Activated naive CD4-positive, alpha-beta T cell treated with anti-CD3 and anti-CD28 coated beads, Interleukin-2, amount 10 ng/mL, durations not matched to agents 7 days and 5 days (primary cell): ENCODE measurements around the gene HCN4.
"Not testable (repeated sequence)": the region's sequence is repeated elsewhere in the genome, so short reads cannot be mapped to it uniquely, and the experiment has no call there.

Experiments used
- CTCF ChIA-PET: fragments of 350-600 bp; sonication (Branson Sonifier 250); formaldehyde crosslinking; loops from one replicate; lab custom pipeline; 2021; ENCODE audit warnings: antibody characterized with exemption; lab: Charles Lee
- DNase-seq: peaks from one replicate; pipeline ENCODE4 v3.0.0-alpha.2; 2020
- H3K27ac Mint-ChIP-seq: one replicate; pipeline ENCODE4 v1.8.0; 2021; ENCODE audit warnings: mild to moderate bottlenecking, moderate library complexity, mixed read lengths
- H3K27me3 Mint-ChIP-seq: one replicate; pipeline ENCODE4 v1.8.0; 2021; ENCODE audit warnings: mild to moderate bottlenecking, mixed read lengths
- H3K36me3 Mint-ChIP-seq: one replicate; pipeline ENCODE4 v1.8.0; 2021; ENCODE audit warnings: mixed read lengths
- H3K4me1 Mint-ChIP-seq: one replicate; pipeline ENCODE4 v1.8.0; 2021; ENCODE audit warnings: mixed read lengths
- H3K4me3 Mint-ChIP-seq: one replicate; pipeline ENCODE4 v1.8.0; 2021; ENCODE audit warnings: mild to moderate bottlenecking, moderate library complexity, mixed read lengths
- H3K9me3 Mint-ChIP-seq: one replicate; pipeline ENCODE4 v1.8.0; 2021; ENCODE audit warnings: mixed read lengths

The HCN4 gene

DNA sequence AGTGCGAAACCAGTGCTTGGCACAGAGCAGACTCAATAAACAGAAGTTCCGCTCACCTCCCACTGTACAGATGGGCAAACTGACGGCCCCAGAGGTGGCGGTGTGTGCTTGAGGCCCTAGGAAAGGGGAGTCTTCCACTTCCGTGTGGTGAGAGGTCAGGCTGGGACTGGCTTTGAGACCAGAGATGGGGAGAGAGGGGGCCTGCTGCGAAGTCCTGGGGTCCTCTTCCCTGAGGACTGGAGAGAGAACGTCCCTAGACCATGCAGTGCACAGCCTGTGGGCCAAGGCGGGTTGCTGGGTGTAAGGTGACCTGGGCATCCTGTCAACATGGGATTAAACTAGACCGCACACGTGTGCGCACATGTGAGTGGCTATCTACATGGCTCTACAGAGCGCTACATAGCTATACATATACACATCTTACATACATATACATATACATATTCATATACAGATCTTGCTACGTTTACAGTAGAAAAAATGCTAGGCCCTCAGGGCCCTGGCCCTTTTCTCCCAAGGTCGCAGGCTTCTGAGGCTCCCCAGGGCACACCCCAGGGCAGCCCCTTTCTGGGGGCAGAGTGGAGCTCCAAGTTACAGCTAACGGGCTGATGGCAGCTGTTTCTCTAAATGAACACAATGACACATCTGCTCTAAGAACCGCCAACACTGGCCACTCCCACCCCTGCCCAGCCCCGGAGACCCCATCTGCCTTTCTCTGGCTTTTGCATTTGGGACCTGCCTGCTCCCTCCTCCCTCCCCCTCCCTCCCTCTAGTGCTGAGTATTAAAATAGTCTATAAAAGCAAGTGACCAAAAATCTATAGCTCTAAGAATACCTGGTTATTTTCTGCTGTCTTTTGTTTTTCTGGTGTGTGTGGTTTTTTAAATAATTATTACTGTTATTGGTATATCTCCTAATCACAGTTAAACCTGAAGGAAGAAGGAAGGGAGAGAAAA, 47.0 kb downstream of the HCN4 start:
- no peaks in the 10 kb centered on the region for H3K9me3 Mint-ChIP-seq
- H3K4me1 Mint-ChIP-seq: no peaks in the 10 kb centered on the region
- H3K36me3 Mint-ChIP-seq: no peaks in the 10 kb centered on the region
- no peak for DNase-seq
- CTCF ChIA-PET: no interaction called here
- H3K4me3 Mint-ChIP-seq: no peak overlapping the region
- no peak overlapping the region for H3K27ac Mint-ChIP-seq
- peaks cover 40% of the 10 kb centered on the region for H3K27me3 Mint-ChIP-seq

DNA sequence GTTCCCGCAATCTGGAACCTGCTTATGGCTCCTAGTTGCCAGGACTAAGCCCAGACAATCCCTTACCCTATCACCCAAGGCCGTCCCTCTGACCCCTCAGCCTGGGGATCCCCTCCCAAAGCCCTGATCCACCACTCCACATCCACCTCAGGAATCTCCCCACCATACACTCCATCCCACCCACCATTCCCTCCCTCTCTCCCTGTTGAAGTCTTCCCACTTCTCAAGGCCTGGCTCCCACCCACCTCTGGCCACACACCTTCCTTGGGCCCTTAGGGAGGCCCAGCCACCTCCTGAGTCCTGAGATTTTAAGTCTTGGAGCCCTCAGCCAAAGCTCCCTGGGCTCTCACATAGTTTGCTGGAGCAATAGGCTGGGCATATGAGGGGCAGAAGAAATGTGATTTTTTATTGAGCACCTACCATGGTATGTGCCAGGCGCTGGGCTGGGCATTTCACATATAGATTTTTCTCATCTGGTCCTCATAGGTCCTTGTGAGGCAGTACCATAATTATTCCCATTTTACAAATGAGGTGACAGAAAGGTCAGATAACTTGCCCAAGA, 48.1 kb downstream of the HCN4 start:
- CTCF ChIA-PET: no interaction called here

DNA sequence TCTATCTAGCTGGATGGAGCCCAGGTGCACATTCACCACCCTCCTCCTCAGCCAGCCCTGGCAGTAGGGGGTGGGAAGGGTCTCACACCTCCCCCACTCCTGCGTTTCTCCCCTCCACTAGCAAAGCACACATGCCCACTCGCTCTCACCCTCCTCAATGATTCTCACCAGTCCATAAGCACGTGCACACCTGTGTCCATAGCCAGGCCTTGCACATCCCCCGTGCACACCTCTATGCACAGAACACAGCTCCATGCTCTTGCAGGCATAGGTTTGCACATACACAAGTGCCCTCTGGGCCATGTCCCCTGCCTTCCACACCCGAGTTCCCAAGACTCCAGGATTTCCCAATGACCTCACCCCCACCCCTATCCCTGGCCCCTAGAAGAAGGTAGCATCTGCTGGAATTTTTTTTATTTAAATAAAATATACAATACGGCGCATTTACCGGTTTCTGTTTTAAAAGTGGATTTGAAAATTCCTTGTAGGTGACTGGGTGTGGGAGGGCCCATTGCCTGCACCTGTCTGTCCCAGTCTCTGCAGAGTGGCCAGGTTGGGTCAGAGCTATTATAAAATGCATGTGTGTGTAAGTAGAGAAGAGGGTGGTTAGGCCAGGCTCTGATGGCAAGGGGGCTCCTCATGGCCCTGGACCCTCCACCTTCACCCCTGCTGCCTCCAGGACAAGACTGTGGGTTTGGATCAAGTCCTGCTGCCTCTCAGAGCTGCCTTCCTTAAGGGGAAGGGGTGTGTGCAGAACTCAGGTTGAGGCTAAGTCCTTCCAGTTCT, 49.1 kb downstream of the HCN4 start:
- Mint-ChIP-seq H3K9me3 (no peaks in the 10 kb centered on the region), H3K4me1 (no peaks in the 10 kb centered on the region), H3K36me3 (no peaks in the 10 kb centered on the region), H3K4me3 (no peak overlapping the region), H3K27ac (no peak overlapping the region), H3K27me3 (peaks cover 29% of the 10 kb centered on the region)
- no peak for DNase-seq
- CTCF ChIA-PET: no interaction called here

More for the DNA sequence above, 48.1 kb downstream of the HCN4 start:
- no peaks in the 10 kb centered on the region for H3K9me3 Mint-ChIP-seq
- H3K27ac Mint-ChIP-seq: no peak overlapping the region
- peaks cover 32% of the 10 kb centered on the region for H3K27me3 Mint-ChIP-seq
- DNase-seq: no peak
- no peaks in the 10 kb centered on the region for H3K36me3 Mint-ChIP-seq
- H3K4me1 Mint-ChIP-seq: no peaks in the 10 kb centered on the region
- H3K4me3 Mint-ChIP-seq: no peak overlapping the region

DNA sequence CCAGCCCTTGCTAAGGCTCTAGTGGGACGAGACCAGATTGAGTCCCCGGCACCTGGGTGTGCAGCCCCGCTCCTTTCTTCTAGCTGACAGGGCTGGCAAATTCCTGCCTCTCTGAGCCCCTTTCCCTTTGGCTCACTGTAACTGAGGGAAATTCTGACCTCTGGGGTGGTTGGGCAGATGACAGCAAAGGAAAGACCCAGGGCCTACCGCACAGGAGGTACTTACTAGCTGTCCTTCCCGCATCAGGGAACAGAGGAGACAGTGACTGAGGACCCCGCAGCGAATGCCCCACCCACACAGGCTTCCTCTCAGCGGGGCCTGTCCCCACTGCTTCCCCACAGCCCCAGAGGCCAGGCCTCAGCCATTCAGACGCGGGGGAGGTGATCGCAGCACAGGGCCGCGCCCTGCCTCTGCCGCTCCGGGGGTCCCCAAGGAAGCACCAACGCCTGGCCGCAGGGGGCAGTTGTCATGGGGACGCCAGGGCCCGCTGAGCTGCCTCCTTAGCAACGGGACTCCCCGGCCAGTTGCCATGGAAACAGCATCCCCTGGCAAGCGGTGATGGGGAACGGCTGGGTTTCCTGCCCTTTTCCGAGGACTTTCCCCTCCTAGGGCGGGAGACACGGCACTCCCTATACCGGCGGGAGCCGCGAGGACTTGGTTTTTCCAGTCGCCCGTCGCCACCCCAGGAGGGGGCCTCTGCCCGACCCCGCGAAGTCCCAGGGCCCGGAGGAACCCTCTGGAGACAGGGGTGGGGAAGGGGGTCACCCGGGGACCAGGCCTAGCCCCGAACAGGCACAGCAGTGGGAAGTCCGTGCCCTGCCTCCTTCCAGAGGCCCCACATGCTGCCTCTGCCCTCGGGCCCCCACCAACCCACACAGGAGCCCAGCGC, 50.1 kb downstream of the HCN4 start:
- CTCF ChIA-PET: no interaction called here
- Mint-ChIP-seq H3K27me3 (peaks cover 29% of the 10 kb centered on the region), H3K9me3 (no peaks in the 10 kb centered on the region), H3K4me1 (no peaks in the 10 kb centered on the region), H3K27ac (no peak overlapping the region), H3K4me3 (no peak overlapping the region), H3K36me3 (no peaks in the 10 kb centered on the region)
- DNase-seq: no peak

DNA sequence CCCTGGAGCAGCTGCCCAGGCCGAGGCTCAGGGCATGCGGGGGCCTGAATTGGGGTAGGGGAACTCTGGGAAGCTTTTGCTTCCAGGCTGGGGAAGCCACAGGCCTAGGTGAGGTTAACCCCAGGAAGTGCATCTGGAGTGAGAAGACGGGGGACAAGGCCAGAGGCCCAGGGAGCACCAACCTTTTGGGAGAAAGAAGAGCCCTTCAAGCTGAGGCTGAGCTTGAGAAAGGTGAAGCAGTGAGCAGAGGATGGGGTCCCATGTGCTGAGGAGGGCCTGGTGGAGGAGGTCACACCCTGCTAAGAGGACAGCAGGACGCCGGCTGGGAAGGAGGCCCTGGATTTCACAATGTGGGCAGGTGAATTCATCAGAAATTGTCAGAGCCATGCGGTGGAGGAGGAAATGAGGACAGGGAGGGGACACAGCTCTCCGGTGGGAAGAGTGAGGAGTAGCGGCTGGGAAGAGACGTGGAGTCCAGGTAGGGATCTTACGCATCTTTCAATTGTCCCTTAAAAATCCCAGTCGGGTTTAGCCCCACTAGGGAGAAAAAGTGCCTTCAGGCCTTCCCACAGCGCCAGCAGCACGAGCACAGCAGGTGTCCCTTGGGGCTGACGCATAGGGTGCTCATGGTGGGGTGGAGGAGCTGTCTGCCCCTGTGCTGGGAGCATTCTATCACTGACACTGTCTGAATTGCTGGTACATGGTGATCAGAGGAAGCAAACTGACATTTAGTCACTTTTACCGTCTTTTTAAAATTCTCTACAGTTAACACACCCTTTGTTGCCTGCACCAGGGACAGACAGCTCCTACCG, 50.9 kb downstream of the HCN4 start:
- no peak overlapping the region for H3K4me3 Mint-ChIP-seq
- DNase-seq: no peak
- H3K27ac Mint-ChIP-seq: no peak overlapping the region
- H3K27me3 Mint-ChIP-seq: peaks cover 29% of the 10 kb centered on the region
- CTCF ChIA-PET: no interaction called here
- no peaks in the 10 kb centered on the region for H3K4me1 Mint-ChIP-seq
- no peaks in the 10 kb centered on the region for H3K36me3 Mint-ChIP-seq
- no peaks in the 10 kb centered on the region for H3K9me3 Mint-ChIP-seq

DNA sequence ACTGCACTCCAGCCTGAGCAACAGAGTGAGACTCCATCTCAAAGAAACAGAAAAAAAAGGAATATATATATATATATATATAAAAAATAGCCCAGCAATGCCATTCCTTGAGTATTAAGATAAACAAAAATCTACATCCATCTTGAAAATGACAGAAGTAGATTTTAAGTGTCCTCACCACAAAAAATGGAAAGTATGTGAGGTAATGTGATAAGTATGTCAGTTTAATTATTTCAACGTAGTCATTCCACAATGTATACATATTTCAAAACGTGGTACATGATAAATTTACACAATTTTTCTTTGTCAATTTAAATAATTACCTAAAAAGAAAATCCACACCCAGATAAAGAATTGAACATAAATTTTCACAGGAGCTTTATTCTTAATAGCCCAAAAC, 54.9 kb downstream of the HCN4 start:
- H3K4me3 Mint-ChIP-seq: no peak overlapping the region
- H3K9me3 Mint-ChIP-seq: no peaks in the 10 kb centered on the region
- CTCF ChIA-PET: interaction anchor here (1.0 kb wide), 1 partner anchor 8 kb away, joined by 3 read pairs; no protein-coding TSS in a partner anchor
- H3K27ac Mint-ChIP-seq: no peak overlapping the region
- peaks cover 16% of the 10 kb centered on the region for H3K27me3 Mint-ChIP-seq
- no peaks in the 10 kb centered on the region for H3K36me3 Mint-ChIP-seq
- DNase-seq: no peak
- H3K4me1 Mint-ChIP-seq: no peaks in the 10 kb centered on the region

DNA sequence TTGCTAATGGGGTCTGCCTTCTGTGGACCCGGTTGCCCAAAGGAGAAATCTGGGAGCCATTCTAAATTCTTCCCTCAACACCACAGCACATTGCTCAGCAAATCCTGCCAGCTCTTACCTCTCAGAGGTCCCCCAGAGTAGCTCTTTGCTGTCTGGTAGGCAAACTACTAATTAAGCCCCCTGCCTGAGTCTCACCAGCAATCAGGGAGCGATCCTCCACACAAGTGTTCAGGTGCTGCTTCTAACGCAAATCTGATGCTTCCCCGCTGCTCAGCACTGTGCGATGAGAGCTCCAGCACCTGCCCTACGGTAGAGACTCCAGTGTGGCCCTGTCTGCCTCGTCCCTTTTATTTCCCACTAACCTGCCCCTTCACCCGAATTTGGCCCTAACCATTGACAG, 60.5 kb downstream of the HCN4 start:
- Mint-ChIP-seq H3K36me3 (no peaks in the 10 kb centered on the region), H3K27me3 (no peaks in the 10 kb centered on the region), H3K9me3 (no peaks in the 10 kb centered on the region), H3K4me3 (no peak overlapping the region), H3K4me1 (no peaks in the 10 kb centered on the region), H3K27ac (no peak overlapping the region)
- CTCF ChIA-PET: interaction anchor here (1.3 to 4.7 kb wide), 2 partner anchors 328 to 396 kb away, joined by 4 to 18 read pairs; no protein-coding TSS in a partner anchor
- no peak for DNase-seq

DNA sequence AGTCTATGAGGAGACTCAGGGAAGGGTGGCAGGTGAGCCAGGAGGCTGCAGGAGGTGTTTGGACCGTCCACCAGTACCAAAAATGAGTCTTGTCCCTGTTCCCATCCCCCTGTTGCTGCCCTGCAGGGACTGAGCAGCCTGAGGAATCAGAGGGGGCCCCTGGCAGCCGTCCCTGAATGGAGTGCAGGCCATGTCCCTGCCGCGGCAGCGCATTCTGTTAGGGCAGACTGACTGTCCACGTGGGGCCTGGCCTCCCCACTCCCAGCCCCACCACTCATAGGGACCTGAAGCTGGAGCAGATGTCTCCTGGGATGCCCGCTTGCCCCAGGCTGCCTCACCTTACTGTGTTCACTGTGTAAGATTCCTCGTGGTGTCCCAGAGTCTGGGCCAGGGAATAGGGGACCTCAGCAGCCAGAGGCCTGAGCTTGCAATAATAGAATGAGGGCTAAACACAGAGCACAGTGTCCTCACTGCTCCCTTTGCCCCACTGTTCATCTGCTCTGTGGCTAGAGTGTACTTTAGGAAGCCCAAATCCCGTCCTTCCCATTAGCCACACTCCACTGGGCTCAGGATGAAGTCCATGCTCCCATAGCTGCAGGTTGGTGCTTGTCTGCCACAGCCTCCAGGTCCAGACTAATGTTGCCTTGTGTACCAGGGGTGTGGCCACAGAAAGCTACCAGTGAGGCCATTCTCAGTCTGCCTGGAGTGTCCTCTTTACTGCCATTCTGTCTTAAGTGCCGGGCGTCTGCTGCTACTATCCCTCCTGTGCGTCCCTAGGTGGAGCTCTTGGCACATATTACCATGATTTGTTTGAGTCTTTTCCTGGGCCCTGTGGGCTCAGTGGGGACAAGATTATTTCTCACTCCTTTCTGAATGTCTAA, 63.2 kb downstream of the HCN4 start:
- H3K4me1 Mint-ChIP-seq: no peaks in the 10 kb centered on the region
- CTCF ChIA-PET: interaction anchor here (0.6 to 4.7 kb wide), 5 partner anchors 8 to 413 kb away, joined by 3 to 18 read pairs (median 3); no protein-coding TSS in a partner anchor
- peak; percentile 42 for DNase-seq
- no peak overlapping the region for H3K4me3 Mint-ChIP-seq
- no peaks in the 10 kb centered on the region for H3K36me3 Mint-ChIP-seq
- H3K27ac Mint-ChIP-seq: no peak overlapping the region
- no peaks in the 10 kb centered on the region for H3K9me3 Mint-ChIP-seq
- H3K27me3 Mint-ChIP-seq: no peaks in the 10 kb centered on the region

DNA sequence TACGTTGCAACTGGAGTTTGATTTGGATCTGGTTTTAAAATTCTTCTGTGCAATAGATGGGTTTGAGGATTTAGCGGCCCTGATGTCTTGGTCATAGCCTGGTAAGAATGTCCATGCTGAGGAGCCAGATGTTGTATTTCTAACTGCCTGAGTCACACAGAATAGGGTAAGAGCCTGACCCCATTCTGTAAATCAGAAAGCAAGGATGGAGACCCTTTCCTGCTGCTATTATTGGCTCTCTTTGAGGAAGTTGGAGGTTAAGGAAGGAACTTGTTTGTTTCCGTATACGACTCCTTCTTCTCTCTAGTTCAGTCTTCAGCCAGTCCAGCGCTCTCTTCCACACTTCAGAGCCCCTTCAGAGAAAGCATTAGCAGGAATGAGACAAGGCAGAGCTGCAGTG, 65.1 kb downstream of the HCN4 start:
- CTCF ChIA-PET: interaction anchor here (0.9 to 4.7 kb wide), 2 partner anchors 332 to 402 kb away, joined by 3 to 18 read pairs; no protein-coding TSS in a partner anchor
- no peak overlapping the region for H3K27ac Mint-ChIP-seq
- H3K27me3 Mint-ChIP-seq: no peaks in the 10 kb centered on the region

DNA sequence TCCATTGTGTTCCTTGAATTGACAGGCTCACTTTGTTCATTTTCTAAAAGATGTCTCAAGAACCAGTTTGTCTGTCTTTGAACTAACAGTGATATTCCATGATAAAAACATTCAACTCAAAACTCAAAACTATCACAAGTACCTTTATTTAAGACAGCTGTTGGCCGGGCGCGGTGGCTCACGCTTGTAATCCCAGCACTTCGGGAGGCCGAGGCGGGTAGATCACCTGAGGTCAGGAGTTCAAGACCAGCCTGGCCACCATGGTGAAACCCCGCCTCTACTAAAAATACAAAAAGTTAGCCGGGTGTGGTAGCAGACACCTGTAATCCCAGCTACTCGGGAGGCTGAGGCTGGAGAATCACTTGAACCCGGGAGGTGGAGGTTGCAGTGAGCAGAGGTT, 68.5 kb downstream of the HCN4 start:
- H3K27ac Mint-ChIP-seq, H3K27me3 Mint-ChIP-seq, H3K36me3 Mint-ChIP-seq, H3K4me1 Mint-ChIP-seq, H3K9me3 Mint-ChIP-seq, H3K4me3 Mint-ChIP-seq, DNase-seq, CTCF ChIA-PET: not testable (repeated sequence)

More for the DNA sequence above, 65.1 kb downstream of the HCN4 start:
- Mint-ChIP-seq H3K4me3 (no peak overlapping the region), H3K4me1 (no peaks in the 10 kb centered on the region), H3K9me3 (no peaks in the 10 kb centered on the region), H3K36me3 (no peaks in the 10 kb centered on the region)
- no peak for DNase-seq

DNA sequence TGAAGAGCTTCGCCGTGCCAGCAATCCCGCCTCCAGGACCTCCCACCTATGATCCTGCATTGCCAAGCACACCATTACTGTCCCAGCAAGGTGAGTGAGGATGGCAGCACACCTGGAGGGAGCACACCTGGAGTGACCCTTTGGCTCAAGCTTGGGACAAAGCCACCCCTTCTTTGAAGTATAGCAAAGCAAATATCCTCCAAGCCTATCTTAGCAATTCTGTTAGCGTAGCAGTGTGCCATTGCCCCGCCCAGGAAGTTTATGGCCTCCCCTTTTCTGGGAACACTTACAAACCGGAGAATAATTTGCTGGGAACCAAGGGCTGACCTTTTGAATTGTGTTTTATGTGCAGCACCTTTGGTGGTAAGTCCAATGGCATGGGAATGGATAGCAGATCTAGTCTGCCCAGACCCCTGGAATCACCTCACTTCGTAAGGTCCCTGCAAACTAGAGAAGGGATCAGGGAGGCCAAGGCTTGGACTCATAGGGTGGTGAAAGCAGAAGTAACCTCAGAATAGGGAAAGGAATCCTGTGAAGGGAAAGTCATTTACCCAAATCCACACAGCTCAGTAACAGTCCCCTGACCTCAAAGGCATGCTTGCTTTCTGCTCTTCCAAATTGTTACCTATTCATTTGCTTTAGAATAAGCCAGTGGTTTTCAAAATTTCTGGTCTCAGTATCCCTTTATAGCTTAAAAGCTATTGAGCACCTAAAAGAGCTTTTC, 70.1 kb downstream of the HCN4 start:
- H3K4me1 Mint-ChIP-seq: no peaks in the 10 kb centered on the region
- H3K27me3 Mint-ChIP-seq: no peaks in the 10 kb centered on the region
- CTCF ChIA-PET: interaction anchor here (1.1 kb wide), 1 partner anchor 406 kb away, joined by 3 read pairs; no protein-coding TSS in a partner anchor
- H3K9me3 Mint-ChIP-seq: no peaks in the 10 kb centered on the region
- no peak for DNase-seq
- no peaks in the 10 kb centered on the region for H3K36me3 Mint-ChIP-seq
- no peak overlapping the region for H3K27ac Mint-ChIP-seq
- no peak overlapping the region for H3K4me3 Mint-ChIP-seq
